Fibroblast of lung (primary cell): Measurements from ENCODE around the gene ANGPT4. TPM values are rescaled to one million over a fixed set of nuclear protein-coding genes. Genes with fewer than 3 reads are reported as not detected.

Source experiments
- DNase-seq, 2 donors: peaks; one replicate each; pipeline versions ENCODE4 v3.0.0 to v3.0.0-alpha.2; 2010; ENCODE audit warnings: low read depth in 2 of 2
- H2AFZ ChIP-seq: 2 replicates; pipeline ENCODE4 v1.5.1; 2012; ENCODE audit warnings: low read length, control low read depth, inconsistent platforms
- H3K27ac ChIP-seq: 2 replicates; pipeline ENCODE4 v1.5.1; 2011; ENCODE audit warnings: low read length, control low read depth; ENCODE audit not compliant: insufficient read depth
- H3K27me3 ChIP-seq: 2 replicates; pipeline ENCODE4 v1.5.1; 2011; ENCODE audit warnings: mild to moderate bottlenecking, low read length; ENCODE audit not compliant: control insufficient read depth, insufficient read depth
- H3K36me3 ChIP-seq: 2 replicates; pipeline ENCODE4 v1.5.1; 2011; ENCODE audit warnings: low read length; ENCODE audit not compliant: control insufficient read depth, insufficient read depth
- H3K4me1 ChIP-seq: 2 replicates; pipeline ENCODE4 v1.5.1; 2011; ENCODE audit warnings: low read length; ENCODE audit not compliant: control insufficient read depth, insufficient read depth; ENCODE audit errors: extremely low read depth
- H3K4me2 ChIP-seq: 2 replicates; pipeline ENCODE4 v1.5.1; 2011; ENCODE audit warnings: low read length, control low read depth; ENCODE audit not compliant: insufficient read depth; ENCODE audit errors: extremely low read depth
- H3K4me3 ChIP-seq, 4 experiments: fragments of 200-600 bp in 1 of 4; sonication (generic) in 1 of 4; replicated peaks in 1 of 4; 2 replicates each; pipeline ENCODE4 v1.5.1; 2011 to 2016; ENCODE audit warnings: low read length in 4 of 4, low read depth in 3 of 4, mild to moderate bottlenecking in 3 of 4, control low read depth in 2 of 4, inconsistent platforms in 1 of 4, mixed read lengths in 1 of 4; ENCODE audit not compliant: insufficient read depth in 1 of 4; ENCODE audit errors: control extremely low read depth in 1 of 4
- H3K79me2 ChIP-seq: 2 replicates; pipeline ENCODE4 v1.5.1; 2012; ENCODE audit warnings: mild to moderate bottlenecking, low read length, inconsistent platforms; ENCODE audit not compliant: control insufficient read depth, insufficient read depth
- H3K9ac ChIP-seq: 2 replicates; pipeline ENCODE4 v1.5.1; 2011; ENCODE audit warnings: mild to moderate bottlenecking, low read length, control low read depth; ENCODE audit not compliant: insufficient read depth
- H3K9me3 ChIP-seq: 2 replicates; pipeline ENCODE4 v1.5.1; 2012; ENCODE audit warnings: low read depth, low read length; ENCODE audit not compliant: control insufficient read depth, insufficient read depth
- H4K20me1 ChIP-seq: 2 replicates; pipeline ENCODE4 v1.5.1; 2011; ENCODE audit warnings: low read length; ENCODE audit not compliant: control insufficient read depth, insufficient read depth; ENCODE audit errors: extremely low read depth
- EZH2 ChIP-seq: IDR thresholded peaks from 2 replicates; pipeline ENCODE4 v1.5.1; 2012; ENCODE audit warnings: low read length, control low read depth, mild to moderate bottlenecking; ENCODE audit errors: missing control alignments
- polyA plus RNA-seq, 2 donors: library from polyadenylated mRNA; depleted of rRNA in 1 of 2; stranded (reverse) in 1 of 2; unstranded in 1 of 2; fragments of >200 nt; gene quantifications; 2 replicates each; pipeline ENCODE4 v1.2.1, GENCODE V29; 2011 to 2012; ENCODE audit warnings: missing spikeins in 1 of 2
- total RNA-seq: library from RNA; depleted of rRNA; stranded (reverse); fragments of >200 nt; gene quantifications from 2 replicates; pipeline ENCODE4 v1.2.1, GENCODE V29; 2014
- TF ChIP-seq, protein P1 (sequence below), 2 donors: IDR thresholded peaks in 1 of 2; conservative IDR thresholded peaks in 1 of 2; 1 replicate in 1 of 2; 2 replicates in 1 of 2; pipeline ENCODE4 v1.5.1; 2011 to 2012; ENCODE audit warnings: low read length in 2 of 2, control low read depth in 1 of 2, inconsistent platforms in 1 of 2, low read depth in 1 of 2, mild to moderate bottlenecking in 1 of 2

Gene ANGPT4
- total and polyA plus RNA-seq, 2 donors (not counting 1 experiment from before 2014, with no cell fraction given): under 0.01 TPM; not detected in 1

DNA sequence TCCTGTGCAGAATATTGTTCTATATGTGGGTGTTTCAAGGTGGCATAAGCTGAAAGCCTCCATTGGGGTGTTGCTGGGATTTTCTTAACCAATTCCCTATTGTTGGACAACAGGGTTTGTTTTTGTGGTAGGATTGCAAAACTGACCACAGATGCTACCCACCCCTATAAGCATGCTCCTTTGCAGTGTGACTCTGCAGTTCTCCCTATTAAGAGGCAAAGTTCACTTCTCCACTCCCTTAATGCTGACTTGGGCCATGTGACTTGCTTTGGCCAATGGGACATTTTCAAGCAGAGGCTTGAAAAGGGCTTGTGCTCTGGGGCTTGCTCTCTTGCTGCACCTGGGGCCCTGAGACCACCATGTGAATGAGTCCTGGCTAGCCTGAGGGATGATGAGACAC, 8.5 kb upstream of the ANGPT4 start:
- no peaks in the 10 kb centered on the region for H4K20me1 ChIP-seq
- TF ChIP-seq, protein P1, sequence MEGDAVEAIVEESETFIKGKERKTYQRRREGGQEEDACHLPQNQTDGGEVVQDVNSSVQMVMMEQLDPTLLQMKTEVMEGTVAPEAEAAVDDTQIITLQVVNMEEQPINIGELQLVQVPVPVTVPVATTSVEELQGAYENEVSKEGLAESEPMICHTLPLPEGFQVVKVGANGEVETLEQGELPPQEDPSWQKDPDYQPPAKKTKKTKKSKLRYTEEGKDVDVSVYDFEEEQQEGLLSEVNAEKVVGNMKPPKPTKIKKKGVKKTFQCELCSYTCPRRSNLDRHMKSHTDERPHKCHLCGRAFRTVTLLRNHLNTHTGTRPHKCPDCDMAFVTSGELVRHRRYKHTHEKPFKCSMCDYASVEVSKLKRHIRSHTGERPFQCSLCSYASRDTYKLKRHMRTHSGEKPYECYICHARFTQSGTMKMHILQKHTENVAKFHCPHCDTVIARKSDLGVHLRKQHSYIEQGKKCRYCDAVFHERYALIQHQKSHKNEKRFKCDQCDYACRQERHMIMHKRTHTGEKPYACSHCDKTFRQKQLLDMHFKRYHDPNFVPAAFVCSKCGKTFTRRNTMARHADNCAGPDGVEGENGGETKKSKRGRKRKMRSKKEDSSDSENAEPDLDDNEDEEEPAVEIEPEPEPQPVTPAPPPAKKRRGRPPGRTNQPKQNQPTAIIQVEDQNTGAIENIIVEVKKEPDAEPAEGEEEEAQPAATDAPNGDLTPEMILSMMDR (conservative IDR thresholded peaks at IDR 0.05 in 1 of 2, IDR thresholded peaks at IDR 0.05 in 1 of 2; ENCODE audit: low read depth in 1 of 2, low read length in 2 of 2): no peak
- no peak for TF ChIP-seq EZH2
- no peak overlapping the region for H3K9ac ChIP-seq
- no peaks in the 10 kb centered on the region for H3K4me1 ChIP-seq
- H3K9me3 ChIP-seq: no peaks in the 10 kb centered on the region
- H2AFZ ChIP-seq: no peak overlapping the region
- no peak overlapping the region for H3K27ac ChIP-seq
- no peaks in the 10 kb centered on the region for H3K27me3 ChIP-seq
- H3K4me3 ChIP-seq: no peak overlapping the region
- no peak overlapping the region for H3K4me2 ChIP-seq
- no peaks in the 10 kb centered on the region for H3K36me3 ChIP-seq
- H3K79me2 ChIP-seq: no peaks in the 10 kb centered on the region
- DNase-seq: no peak

DNA sequence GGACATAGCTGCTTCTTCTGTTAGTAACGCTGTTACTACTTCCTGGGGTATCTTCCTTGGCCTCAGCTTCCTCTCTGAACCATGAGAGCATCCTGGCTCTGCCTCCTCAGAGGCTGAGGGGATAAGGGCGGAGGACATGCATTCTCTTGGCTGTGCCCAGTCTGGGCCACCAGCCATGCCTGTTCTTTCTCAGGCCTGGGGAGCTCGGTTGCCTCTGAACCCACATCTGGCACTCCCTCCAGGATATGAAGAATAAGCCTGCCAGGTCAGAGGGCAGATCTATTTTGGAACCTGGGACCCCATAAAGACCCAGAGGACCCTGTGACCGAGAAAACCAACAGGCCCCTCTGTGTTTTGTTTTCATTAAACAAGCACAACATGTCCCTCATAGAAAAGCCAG, 6.6 kb upstream of the ANGPT4 start:
- Histone ChIP-seq H3K27ac (no peak overlapping the region), H2AFZ (no peak overlapping the region), H3K4me1 (no peaks in the 10 kb centered on the region), H3K27me3 (peaks cover 2% of the 10 kb centered on the region), H3K79me2 (no peaks in the 10 kb centered on the region), H3K36me3 (no peaks in the 10 kb centered on the region), H4K20me1 (no peaks in the 10 kb centered on the region), H3K4me3 (no peak overlapping the region), H3K9me3 (no peaks in the 10 kb centered on the region), H3K4me2 (no peak overlapping the region), H3K9ac (no peak overlapping the region)
- DNase-seq: no peak
- no peak for TF ChIP-seq EZH2
- TF ChIP-seq, protein P1 (conservative IDR thresholded peaks at IDR 0.05 in 1 of 2, IDR thresholded peaks at IDR 0.05 in 1 of 2; ENCODE audit: low read depth in 1 of 2, low read length in 2 of 2): no peak

DNA sequence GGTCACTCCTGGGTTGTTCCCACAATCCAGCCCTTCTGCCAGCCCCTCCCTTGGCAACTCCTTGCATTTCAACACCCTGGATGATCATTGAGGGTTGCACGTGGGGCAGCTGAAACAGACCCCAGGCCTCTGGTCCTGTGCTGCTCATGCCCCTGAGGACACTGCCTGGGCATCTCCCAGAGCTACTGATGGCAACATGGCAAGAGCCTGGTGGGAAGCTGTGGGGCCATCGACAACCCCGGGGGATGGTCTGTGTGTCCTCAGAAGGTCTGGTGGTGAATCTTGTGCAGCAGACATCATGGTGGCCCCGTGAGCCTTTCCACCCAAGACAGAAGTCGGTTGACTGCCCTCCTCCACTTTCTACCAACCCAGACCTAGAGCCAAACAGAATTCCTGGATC, 4.9 kb upstream of the ANGPT4 start:
- Histone ChIP-seq H3K36me3 (no peaks in the 10 kb centered on the region), H3K4me1 (no peaks in the 10 kb centered on the region), H4K20me1 (no peaks in the 10 kb centered on the region), H2AFZ (no peak overlapping the region), H3K9ac (no peak overlapping the region), H3K9me3 (no peaks in the 10 kb centered on the region), H3K27me3 (peaks cover 2% of the 10 kb centered on the region), H3K4me3 (no peak overlapping the region), H3K4me2 (no peak overlapping the region), H3K79me2 (no peaks in the 10 kb centered on the region), H3K27ac (no peak overlapping the region)
- DNase-seq: no peak
- no peak for TF ChIP-seq EZH2
- TF ChIP-seq, protein P1 (conservative IDR thresholded peaks at IDR 0.05 in 1 of 2, IDR thresholded peaks at IDR 0.05 in 1 of 2; ENCODE audit: low read depth in 1 of 2, low read length in 2 of 2): no peak
